ENCODE measurements around the gene PMM2.

DNA sequence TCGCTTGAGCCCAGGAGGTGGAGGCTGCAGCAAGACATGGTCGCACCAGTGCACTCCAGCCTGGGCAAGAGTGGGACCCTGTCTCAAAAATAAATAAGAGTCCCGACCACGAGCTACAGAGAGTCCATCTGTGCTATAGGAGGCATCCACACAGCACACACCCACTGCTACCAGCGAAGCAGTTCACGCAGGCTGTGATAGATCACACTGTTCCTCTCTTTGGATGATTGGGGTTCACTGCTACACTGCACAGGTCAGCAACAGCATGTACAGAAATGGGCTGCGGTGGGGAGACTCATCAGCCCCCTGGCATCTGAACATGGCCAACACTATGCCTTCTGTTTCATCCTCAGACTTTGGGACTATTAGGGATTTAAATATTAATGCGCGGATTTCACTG is 33.8 kb downstream of the PMM2 start:
- TF ChIP-seq YY1 (IDR thresholded peaks at IDR 0.05; ENCODE audit: low read depth) (no peak), TCF12 (IDR thresholded peaks at IDR 0.05; ENCODE audit: low read depth) (no peak), FOXM1 (IDR thresholded peaks at IDR 0.05; ENCODE audit: borderline replicate concordance, low read depth) (no peak), CEBPB (IDR thresholded peaks at IDR 0.05) (no peak), RAD21 (IDR thresholded peaks at IDR 0.05; ENCODE audit: low read depth) (no peak), EP300 (IDR thresholded peaks at IDR 0.05; ENCODE audit: borderline replicate concordance) (no peak), ZBTB7A (IDR thresholded peaks at IDR 0.05; ENCODE audit: low read depth) (no peak), TAF1 (IDR thresholded peaks at IDR 0.05; ENCODE audit: low read depth) (no peak), CREB1 (IDR thresholded peaks at IDR 0.05; ENCODE audit: low read depth) (no peak)
- TF ChIP-seq, protein P1, sequence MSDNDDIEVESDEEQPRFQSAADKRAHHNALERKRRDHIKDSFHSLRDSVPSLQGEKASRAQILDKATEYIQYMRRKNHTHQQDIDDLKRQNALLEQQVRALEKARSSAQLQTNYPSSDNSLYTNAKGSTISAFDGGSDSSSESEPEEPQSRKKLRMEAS (IDR thresholded peaks at IDR 0.05) = no peak
- TF ChIP-seq, protein P2, sequence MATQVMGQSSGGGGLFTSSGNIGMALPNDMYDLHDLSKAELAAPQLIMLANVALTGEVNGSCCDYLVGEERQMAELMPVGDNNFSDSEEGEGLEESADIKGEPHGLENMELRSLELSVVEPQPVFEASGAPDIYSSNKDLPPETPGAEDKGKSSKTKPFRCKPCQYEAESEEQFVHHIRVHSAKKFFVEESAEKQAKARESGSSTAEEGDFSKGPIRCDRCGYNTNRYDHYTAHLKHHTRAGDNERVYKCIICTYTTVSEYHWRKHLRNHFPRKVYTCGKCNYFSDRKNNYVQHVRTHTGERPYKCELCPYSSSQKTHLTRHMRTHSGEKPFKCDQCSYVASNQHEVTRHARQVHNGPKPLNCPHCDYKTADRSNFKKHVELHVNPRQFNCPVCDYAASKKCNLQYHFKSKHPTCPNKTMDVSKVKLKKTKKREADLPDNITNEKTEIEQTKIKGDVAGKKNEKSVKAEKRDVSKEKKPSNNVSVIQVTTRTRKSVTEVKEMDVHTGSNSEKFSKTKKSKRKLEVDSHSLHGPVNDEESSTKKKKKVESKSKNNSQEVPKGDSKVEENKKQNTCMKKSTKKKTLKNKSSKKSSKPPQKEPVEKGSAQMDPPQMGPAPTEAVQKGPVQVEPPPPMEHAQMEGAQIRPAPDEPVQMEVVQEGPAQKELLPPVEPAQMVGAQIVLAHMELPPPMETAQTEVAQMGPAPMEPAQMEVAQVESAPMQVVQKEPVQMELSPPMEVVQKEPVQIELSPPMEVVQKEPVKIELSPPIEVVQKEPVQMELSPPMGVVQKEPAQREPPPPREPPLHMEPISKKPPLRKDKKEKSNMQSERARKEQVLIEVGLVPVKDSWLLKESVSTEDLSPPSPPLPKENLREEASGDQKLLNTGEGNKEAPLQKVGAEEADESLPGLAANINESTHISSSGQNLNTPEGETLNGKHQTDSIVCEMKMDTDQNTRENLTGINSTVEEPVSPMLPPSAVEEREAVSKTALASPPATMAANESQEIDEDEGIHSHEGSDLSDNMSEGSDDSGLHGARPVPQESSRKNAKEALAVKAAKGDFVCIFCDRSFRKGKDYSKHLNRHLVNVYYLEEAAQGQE (IDR thresholded peaks at IDR 0.05; ENCODE audit: low read depth) = no peak

Measured in Ishikawa (cell line).